HepG2 (cell line): ENCODE measurements around the gene MALRD1. TPM values are rescaled to one million over a fixed set of nuclear protein-coding genes. Genes with fewer than 3 reads are reported as not detected.

ENCODE experiments used
- ATAC-seq: fragments of 200-7000 bp; cut with Tn5 transposase; 3 replicates; pipeline ENCODE4 v1.9.1; 2020; ENCODE audit warnings: mild to moderate bottlenecking, moderate library complexity
- BruUV-seq: library from RNA; stranded (reverse); fragments of 400-500 nt; replicated peaks from 2 replicates; lab custom pipeline; 2021; lab: Mats Ljungman, UMichigan
- CTCF ChIA-PET: fragments of 300-600 bp; formaldehyde crosslinking; extraction: SDS; loops from one replicate; lab custom pipeline; 2021; ENCODE audit warnings: low total read pairs, inconsistent platforms, low intra/inter-chr PET ratio; lab: Yijun Ruan, JAX
- POLR2A ChIA-PET: fragments of 350-600 bp; sonication (Branson Sonifier 250); formaldehyde crosslinking; loops from one replicate; lab custom pipeline; 2020; ENCODE audit warnings: antibody characterized with exemption, inconsistent platforms; lab: Yijun Ruan, JAX
- DNase-seq: peaks from one replicate; pipeline ENCODE4 v3.0.0-alpha.2; 2015; ENCODE audit warnings: low spot score
- FAIRE-seq: peaks from 3 replicates; lab custom pipeline; 2011; peaks lifted over from hg19 to GRCh38; lab: Jason Lieb, UNC
- H2AFZ ChIP-seq: one replicate; pipeline ENCODE4 v1.6.1; 2011; ENCODE audit warnings: low read length, inconsistent platforms
- H3K27ac ChIP-seq: fragments of 300-600 bp; 3 replicates; pipeline ENCODE4 v1.8.0; 2011; ENCODE audit warnings: mixed run types, mild to moderate bottlenecking, mixed read lengths, low read length, inconsistent platforms; ENCODE audit not compliant: insufficient read depth; ENCODE audit errors: extremely low read length
- H3K27me3 ChIP-seq, 2 experiments: fragments of 200-600 bp in 1 of 2; 2 replicates in 1 of 2; 3 replicates in 1 of 2; pipeline versions ENCODE4 v1.6.0 to v1.8.0; 2011; ENCODE audit warnings: low read length in 2 of 2, mild to moderate bottlenecking in 2 of 2, moderate library complexity in 2 of 2, inconsistent platforms in 1 of 2; ENCODE audit not compliant: insufficient read depth in 2 of 2, control insufficient read depth in 1 of 2
- H3K36me3 ChIP-seq, 2 experiments: fragments of 200-600 bp in 1 of 2; replicated peaks in 1 of 2; 2 replicates in 1 of 2; 3 replicates in 1 of 2; pipeline versions ENCODE4 v1.5.1 to v1.8.0; 2011; ENCODE audit warnings: low read length in 2 of 2, inconsistent platforms in 1 of 2; ENCODE audit not compliant: insufficient read depth in 2 of 2, control insufficient read depth in 1 of 2
- H3K4me1 ChIP-seq: 2 replicates; pipeline ENCODE4 v1.5.1; 2012; ENCODE audit warnings: low read length, inconsistent platforms; ENCODE audit not compliant: insufficient read depth
- H3K4me2 ChIP-seq: 2 replicates; pipeline ENCODE4 v1.6.0; 2011; ENCODE audit warnings: low read depth, low read length, inconsistent platforms
- H3K4me3 ChIP-seq, 3 experiments: fragments of 200-600 bp in 1 of 3; sonication (generic), shearing (Covaris generic) in 1 of 3; replicated peaks in 1 of 3; 2 replicates each; pipeline ENCODE4 v1.5.1; 2011 to 2016; ENCODE audit warnings: low read length in 3 of 3, inconsistent platforms in 2 of 3, low read depth in 2 of 3, mild to moderate bottlenecking in 2 of 3, control low read depth in 1 of 3, mixed read lengths in 1 of 3; ENCODE audit not compliant: insufficient read depth in 1 of 3
- H3K79me2 ChIP-seq: one replicate; pipeline ENCODE4 v1.6.1; 2011; ENCODE audit warnings: low read length, inconsistent platforms; ENCODE audit not compliant: insufficient read depth
- H3K9ac ChIP-seq: 2 replicates; pipeline ENCODE4 v1.6.0; 2011; ENCODE audit warnings: mild to moderate bottlenecking, low read depth, low read length, inconsistent platforms; ENCODE audit not compliant: insufficient read depth
- H3K9me3 ChIP-seq: 2 replicates; pipeline ENCODE4 v1.5.1; 2012; ENCODE audit warnings: mild to moderate bottlenecking, low read length
- H4K20me1 ChIP-seq: 2 replicates; pipeline ENCODE4 v1.6.0; 2011; ENCODE audit warnings: inconsistent platforms, mild to moderate bottlenecking, low read length, moderate library complexity; ENCODE audit not compliant: insufficient read depth
- AKNA ChIP-seq: sonication (generic); formaldehyde crosslinking; IDR thresholded peaks from 2 replicates; pipeline ENCODE4 v1.4.0; 2020; ENCODE audit warnings: missing genetic modification reagents, borderline replicate concordance
- ATF7 ChIP-seq, 2 experiments: fragments of 450-650 bp in 1 of 2; sonication (generic) in 1 of 2; formaldehyde crosslinking in 1 of 2; IDR thresholded peaks; 2 replicates each; pipeline versions ENCODE4 v1.4.0 to v1.6.1; 2016 to 2020; ENCODE audit warnings: antibody characterized with exemption in 1 of 2, mild to moderate bottlenecking in 1 of 2, missing genetic modification reagents in 1 of 2
- CREB1 ChIP-seq, 2 experiments: fragments of 450-650 bp in 1 of 2; IDR thresholded peaks; 2 replicates each; pipeline ENCODE4 v1.6.1; 2016 to 2017; ENCODE audit warnings: control low read depth in 1 of 2, mild to moderate bottlenecking in 1 of 2, missing compliant biosample characterization in 1 of 2, missing genetic modification characterization in 1 of 2
- EZH2 ChIP-seq: conservative IDR thresholded peaks from 2 replicates; pipeline ENCODE4 v1.6.1; 2012; ENCODE audit warnings: mild to moderate bottlenecking, low read depth, low read length, moderate library complexity
- GPN1 ChIP-seq: sonication (generic); formaldehyde crosslinking; IDR thresholded peaks from 2 replicates; pipeline ENCODE4 v1.5.1; 2020; ENCODE audit warnings: missing genetic modification reagents, borderline replicate concordance
- HINFP ChIP-seq: sonication (generic); formaldehyde crosslinking; IDR thresholded peaks from 2 replicates; pipeline ENCODE4 v1.4.0; 2020; ENCODE audit warnings: low read depth, mild to moderate bottlenecking, missing genetic modification reagents
- HNRNPUL1 ChIP-seq: fragments of 200-400 bp; formaldehyde crosslinking; IDR thresholded peaks from 2 replicates; pipeline ENCODE4 v1.6.1; 2017; ENCODE audit warnings: low read depth, mild to moderate bottlenecking, low read length, moderate library complexity
- KDM1A ChIP-seq: IDR thresholded peaks from 2 replicates; pipeline ENCODE4 v1.6.1; 2016; ENCODE audit warnings: missing compliant biosample characterization
- MLLT10 ChIP-seq: sonication (generic); formaldehyde crosslinking; IDR thresholded peaks from 2 replicates; pipeline ENCODE4 v1.4.0; 2020; ENCODE audit warnings: missing genetic modification reagents
- NR2F2 ChIP-seq: IDR thresholded peaks from 2 replicates; pipeline ENCODE4 v1.6.1; 2012; ENCODE audit warnings: low read depth, inconsistent platforms, borderline replicate concordance
- TAF15 ChIP-seq: fragments of 200-400 bp; formaldehyde crosslinking; IDR thresholded peaks from one replicate; pipeline ENCODE4 v1.6.1; 2018; ENCODE audit warnings: mild to moderate bottlenecking, low read depth, low read length; ENCODE audit not compliant: poor library complexity, severe bottlenecking
- TCF7 ChIP-seq: sonication (generic); IDR thresholded peaks from 2 replicates; pipeline ENCODE4 v1.6.1; 2016; ENCODE audit warnings: antibody characterized with exemption, low read depth
- ZNF207 ChIP-seq: fragments of 450-650 bp; IDR thresholded peaks from 2 replicates; pipeline ENCODE4 v1.6.1; 2016; ENCODE audit warnings: antibody characterized with exemption, borderline replicate concordance
- ZNF264 ChIP-seq: sonication (generic); formaldehyde crosslinking; IDR thresholded peaks from 2 replicates; pipeline ENCODE4 v1.4.0; 2020; ENCODE audit warnings: missing genetic modification reagents
- ZNF382 ChIP-seq: sonication (generic); formaldehyde crosslinking; IDR thresholded peaks from 2 replicates; pipeline ENCODE4 v1.5.0; 2020; ENCODE audit warnings: missing genetic modification reagents, mild to moderate bottlenecking, borderline replicate concordance
- ZNF501 ChIP-seq: sonication (generic); formaldehyde crosslinking; IDR thresholded peaks from 2 replicates; pipeline ENCODE4 v1.5.1; 2020; ENCODE audit warnings: mild to moderate bottlenecking, moderate library complexity, missing genetic modification reagents
- WGBS: methylation state at CpG from one replicate; pipeline ENCODE4 v1.1.6; 2017; ENCODE audit warnings: low lambda C conversion rate; 5-methylcytosine and 5-hydroxymethylcytosine counted together
- in situ Hi-C: cut with HindIII; loops from 2 replicates; pipeline ENCODE4 v1.10.0; 2017; ENCODE audit warnings: low pct_unique_long_range_greater_than_20kb; ENCODE audit not compliant: extremely low pct_ligation_motif_present
- intact Hi-C: fragments of 100-400 bp; cut with micrococcal nuclease; formaldehyde crosslinking; loops from one replicate; pipeline ENCODE4 v1.10.0; 2022; ENCODE audit not compliant: unreplicated experiment
- polyA plus RNA-seq, 8 experiments: library from polyadenylated mRNA; depleted of rRNA in 3 of 8; stranded (reverse) in 7 of 8; unstranded in 1 of 8; fragments of >200 nt; fragmentation: Illumina TruSeq in 4 of 8; extraction: Trizol in 4 of 8; gene quantifications; 2 replicates each; pipeline versions ENCODE4 v1.2.1 to v1.2.3, GENCODE V29; 2011 to 2016; ENCODE audit warnings: low read depth in 4 of 8, missing spikeins in 1 of 8, mixed read lengths in 1 of 8; ENCODE audit not compliant: insufficient read depth in 1 of 8
- total RNA-seq, 5 experiments: library from RNA; depleted of rRNA; stranded (reverse); fragments of >200 nt; fragmentation: Illumina TruSeq; extraction: Trizol; gene quantifications; 2 replicates each; pipeline ENCODE4 v1.2.3, GENCODE V29; 2016; ENCODE audit warnings: low read depth in 1 of 5

Gene MALRD1
- total and polyA plus RNA-seq, 2 of the 13 experiments (the other 11 are each of a cell fraction or from before 2014, with no cell fraction given) = 5.7 to 15.4 TPM

- TF ChIP-seq TCF7 (no peak), ZNF207 (no peak), ATF7 (IDR thresholded peaks at IDR 0.05) (peak; percentile 90), ATF7 (CRISPR knock-in tag; IDR thresholded peaks at IDR 0.05) (no peak), CREB1 (IDR thresholded peaks at IDR 0.05) (peak; percentile 89), CREB1 (CRISPR knock-in tag; IDR thresholded peaks at IDR 0.05) (no peak), ZNF382 (CRISPR knock-in tag) (no peak), ZNF264 (CRISPR knock-in tag) (no peak), AKNA (CRISPR knock-in tag) (no peak)
Observed at GRCh38 chr10:19466709-19467108, 418.1 kb downstream of the MALRD1 start (continued).

- TF ChIP-seq ZNF501 (no peak), NR2F2 (no peak), GPN1 (CRISPR knock-in tag) (no peak), HINFP (no peak), TAF15 (no peak), EZH2 (no peak), KDM1A (CRISPR knock-in tag) (no peak), HNRNPUL1 (no peak), MLLT10 (no peak)
- FAIRE-seq = no peak
- H4K20me1 ChIP-seq = no peaks in the 10 kb centered on the region
- no peak for DNase-seq
- no peak overlapping the region for H2AFZ ChIP-seq
- WGBS = 34% methylated on average over 1 of the region's 1 CpG
- no peaks in the 10 kb centered on the region for H3K4me1 ChIP-seq
- H3K4me2 ChIP-seq = no peak overlapping the region
- BruUV-seq = no TSS peak
- H3K27ac ChIP-seq = no peak overlapping the region
- ChIA-PET POLR2A (no interaction called here), CTCF (no interaction called here)
- in situ Hi-C loops = no loop called here
- H3K4me3 ChIP-seq = no peak overlapping the region
- no peak overlapping the region for H3K9ac ChIP-seq
- ATAC-seq = no peak
- intact Hi-C loops = no loop called here
- no peaks in the 10 kb centered on the region for H3K36me3 ChIP-seq
- H3K9me3 ChIP-seq = peaks cover 7% of the 10 kb centered on the region; the same call in 1 of the 2 replicates
- no peaks in the 10 kb centered on the region; a peak in 1 of 5 replicates for H3K27me3 ChIP-seq
- H3K79me2 ChIP-seq = no peaks in the 10 kb centered on the region
Observed at GRCh38 chr10:19468413-19468812, 419.8 kb downstream of the MALRD1 start.
